Neural cell (in vitro differentiated cells): Measurements from ENCODE around the gene NLRP6. TPM values are rescaled to one million over a fixed set of nuclear protein-coding genes. Genes with fewer than 3 reads are reported as not detected.

Experiments used
- H2AFZ ChIP-seq: fragments of 200-600, 300-800 bp; sonication (generic), shearing (Covaris generic); 2 replicates; pipeline ENCODE4 v1.6.0; 2014; ENCODE audit warnings: low read depth, mild to moderate bottlenecking, antibody characterized with exemption, low read length, moderate library complexity
- H3F3A ChIP-seq: fragments of 200-600 bp; shearing (Covaris generic); 2 replicates; pipeline ENCODE4 v1.6.1; 2016; ENCODE audit warnings: mild to moderate bottlenecking, moderate library complexity, mixed read lengths, antibody characterized with exemption, low read length; ENCODE audit not compliant: insufficient read depth, poor library complexity, severe bottlenecking
- H3K27ac ChIP-seq: fragments of 200-600, 300-800 bp; sonication (generic), shearing (Covaris generic); 2 replicates; pipeline ENCODE4 v1.5.1; 2014; ENCODE audit warnings: mild to moderate bottlenecking, low read length, moderate library complexity
- H3K27me3 ChIP-seq: fragments of 300-800, 200-600 bp; sonication (generic), shearing (Covaris generic); 2 replicates; pipeline ENCODE4 v1.6.0; 2014; ENCODE audit warnings: mild to moderate bottlenecking, low read depth, low read length, moderate library complexity; ENCODE audit not compliant: insufficient read depth
- H3K36me3 ChIP-seq: fragments of 300-800, 200-600 bp; sonication (generic), shearing (Covaris generic); 2 replicates; pipeline ENCODE4 v1.5.1; 2014; ENCODE audit warnings: mild to moderate bottlenecking, antibody characterized with exemption, low read length, moderate library complexity; ENCODE audit not compliant: insufficient read depth
- H3K4me2 ChIP-seq: fragments of 300-800, 200-600 bp; sonication (generic), shearing (Covaris generic); 2 replicates; pipeline ENCODE4 v1.6.0; 2014; ENCODE audit warnings: mild to moderate bottlenecking, low read length
- H3K4me3 ChIP-seq: fragments of 300-800, 200-600 bp; sonication (generic), shearing (Covaris generic); 2 replicates; pipeline ENCODE4 v1.5.1; 2014; ENCODE audit warnings: mild to moderate bottlenecking, low read length, moderate library complexity
- H3K79me2 ChIP-seq: fragments of 200-600 bp; shearing (Covaris generic); replicated peaks from 2 replicates; pipeline ENCODE4 v1.6.0; 2014; ENCODE audit warnings: mild to moderate bottlenecking, low read length, moderate library complexity; ENCODE audit not compliant: insufficient read depth
- H3K9ac ChIP-seq: fragments of 300-800, 200-600 bp; sonication (generic), shearing (Covaris generic); 2 replicates; pipeline ENCODE4 v1.6.1; 2016; ENCODE audit warnings: mild to moderate bottlenecking, low read length, mixed read lengths
- H3K9me2 ChIP-seq: fragments of 200-600 bp; shearing (Covaris generic); 2 replicates; pipeline ENCODE4 v1.6.1; 2016; ENCODE audit warnings: mild to moderate bottlenecking, low read length, mixed read lengths; ENCODE audit not compliant: insufficient read depth
- H3K9me3 ChIP-seq: fragments of 200-600, 300-800 bp; sonication (generic), shearing (Covaris generic); 2 replicates; pipeline ENCODE4 v1.6.1; 2016; ENCODE audit warnings: mild to moderate bottlenecking, mixed run types, low read length, moderate library complexity, mixed read lengths
- H4K20me1 ChIP-seq: fragments of 200-600 bp; shearing (Covaris generic); 2 replicates; pipeline ENCODE4 v1.6.1; 2016; ENCODE audit warnings: mild to moderate bottlenecking, mixed run types; ENCODE audit not compliant: insufficient read depth
- CTCF ChIP-seq: fragments of 450-650 bp; IDR thresholded peaks from 2 replicates; pipeline ENCODE4 v1.5.1; 2014; ENCODE audit warnings: antibody characterized with exemption, mild to moderate bottlenecking, moderate library complexity; ENCODE audit not compliant: poor library complexity, severe bottlenecking
- EP300 ChIP-seq: fragments of 450-650 bp; conservative IDR thresholded peaks from 2 replicates; pipeline ENCODE4 v1.6.1; 2014; ENCODE audit warnings: antibody characterized with exemption, mild to moderate bottlenecking, moderate library complexity; ENCODE audit not compliant: poor library complexity, severe bottlenecking
- EZH2 ChIP-seq: fragments of 200-600, 300-800 bp; shearing (Covaris generic), sonication (generic); IDR thresholded peaks from 2 replicates; pipeline ENCODE4 v1.6.1; 2014; ENCODE audit warnings: antibody characterized with exemption, low read length, borderline replicate concordance, mild to moderate bottlenecking; ENCODE audit not compliant: insufficient read depth, poor library complexity, severe bottlenecking
- MXI1 ChIP-seq: fragments of 450-650 bp; conservative IDR thresholded peaks from 2 replicates; pipeline ENCODE4 v1.6.1; 2014; ENCODE audit warnings: antibody characterized with exemption, mild to moderate bottlenecking; ENCODE audit not compliant: poor library complexity, severe bottlenecking
- POLR2AphosphoS5 ChIP-seq: IDR thresholded peaks from 2 replicates; pipeline ENCODE4 v1.6.1; 2012
- RAD21 ChIP-seq: fragments of 450-650 bp; conservative IDR thresholded peaks from 2 replicates; pipeline ENCODE4 v1.6.1; 2014; ENCODE audit warnings: antibody characterized with exemption, mild to moderate bottlenecking, moderate library complexity
- REST ChIP-seq: IDR thresholded peaks from 2 replicates; pipeline ENCODE4 v1.6.1; 2012; ENCODE audit warnings: borderline replicate concordance
- SMC3 ChIP-seq: fragments of 450-650 bp; conservative IDR thresholded peaks from 2 replicates; pipeline ENCODE4 v1.6.1; 2014; ENCODE audit warnings: antibody characterized with exemption, mild to moderate bottlenecking, moderate library complexity; ENCODE audit not compliant: poor library complexity
- TAF1 ChIP-seq: IDR thresholded peaks from 2 replicates; pipeline ENCODE4 v1.6.1; 2012; ENCODE audit warnings: low read depth
- polyA plus RNA-seq: library from polyadenylated mRNA; depleted of rRNA; stranded (reverse); fragments of >200 nt; gene quantifications from 2 replicates; pipeline ENCODE4 v1.2.3, GENCODE V29; 2014

NLRP6 gene
- polyA plus RNA-seq, 1 donor from 2014 or later: not detected

GRCh38 chr11:244376-244775 lies 33.8 kb upstream of the NLRP6 start:
- Histone ChIP-seq H3K9me3 (no peaks in the 10 kb centered on the region), H2AFZ (no peak overlapping the region), H3F3A (no peaks in the 10 kb centered on the region), H3K4me3 (no peak overlapping the region), H3K27ac (no peak overlapping the region), H3K4me2 (no peak overlapping the region), H3K27me3 (no peaks in the 10 kb centered on the region), H4K20me1 (no peaks in the 10 kb centered on the region), H3K9me2 (no peaks in the 10 kb centered on the region), H3K36me3 (peaks cover 5% of the 10 kb centered on the region), H3K79me2 (peaks cover 7% of the 10 kb centered on the region), H3K9ac (no peak overlapping the region)
- TF ChIP-seq CTCF (no peak), TAF1 (no peak), RAD21 (no peak), SMC3 (no peak), EP300 (no peak), POLR2AphosphoS5 (no peak), EZH2 (no peak), MXI1 (no peak), REST (no peak)

GRCh38 chr11:249062-249461 lies 29.1 kb upstream of the NLRP6 start:
- Histone ChIP-seq H3F3A (no peaks in the 10 kb centered on the region), H3K9ac (no peak overlapping the region), H3K27me3 (no peaks in the 10 kb centered on the region), H3K9me2 (no peaks in the 10 kb centered on the region), H3K9me3 (no peaks in the 10 kb centered on the region), H3K79me2 (no peaks in the 10 kb centered on the region), H2AFZ (no peak overlapping the region), H3K4me2 (no peak overlapping the region), H3K36me3 (no peaks in the 10 kb centered on the region), H3K27ac (no peak overlapping the region), H4K20me1 (no peaks in the 10 kb centered on the region), H3K4me3 (no peak overlapping the region)
- TF ChIP-seq REST: no peak
- TF ChIP-seq SMC3: no peak
- TF ChIP-seq EZH2: no peak
- no peak for TF ChIP-seq MXI1
- TF ChIP-seq RAD21: no peak
- TF ChIP-seq CTCF: no peak
- TF ChIP-seq TAF1: no peak
- TF ChIP-seq EP300: no peak
- TF ChIP-seq POLR2AphosphoS5: no peak
